Measurements from ENCODE around the gene ACOD1. TPM values are rescaled to one million over a fixed set of nuclear protein-coding genes. Genes with fewer than 3 reads are reported as not detected.

Gene ACOD1
- polyA plus RNA-seq, 1 donor (not counting 4 experiments of a cell fraction or from before 2014, with no cell fraction given) = not detected

- peak within 1 kb of the TSS; percentile 93 for H2AFZ ChIP-seq (ENCODE audit: control insufficient read depth, low read length)
- peak within 1 kb of the TSS; percentile 99 for H3K4me2 ChIP-seq (ENCODE audit: control insufficient read depth, extremely low read depth, insufficient read depth, low read depth, low read length)
- FAIRE-seq (no peak), DNase-seq (ENCODE audit: low read depth, low spot score) (no peak)
- dilution Hi-C loops (cut with MboI; ENCODE audit: extremely low pct_ligation_motif_present, low sequenced_read_pairs) = no loop called here
- H3K4me3 ChIP-seq (ENCODE audit: control insufficient read depth in 2 of 3, extremely low read depth in 1 of 3, insufficient read depth in 2 of 3, low read depth in 1 of 3, low read length in 3 of 3) = peak within 1 kb of the TSS; percentile 79 to 96 (median 95)
- H4K20me1 ChIP-seq (ENCODE audit: control insufficient read depth, extremely low read depth, insufficient read depth, low read length) = no peaks in the 10 kb centered on the region
- peak within 1 kb of the TSS; percentile 88 for H3K27ac ChIP-seq (ENCODE audit: control insufficient read depth, insufficient read depth, low read length)
- H3K9me3 ChIP-seq (ENCODE audit: control insufficient read depth, low read depth, low read length) = no peaks in the 10 kb centered on the region
- TF ChIP-seq EZH2 (IDR thresholded peaks at IDR 0.05; ENCODE audit: low read length) = no peak
- H3K36me3 ChIP-seq (ENCODE audit: control insufficient read depth in 2 of 2, extremely low read depth in 1 of 2, insufficient read depth in 2 of 2, low read length in 2 of 2) = no peaks in the 10 kb centered on the region
- no peaks in the 10 kb centered on the region for H3K9me1 ChIP-seq (ENCODE audit: control insufficient read depth, extremely low read depth, insufficient read depth, low read length)
- no peaks in the 10 kb centered on the region for H3K27me3 ChIP-seq (ENCODE audit: control insufficient read depth, extremely low read depth, insufficient read depth, low read length)
- peak within 1 kb of the TSS; percentile 97 for H3K9ac ChIP-seq (ENCODE audit: control insufficient read depth, extremely low read depth, insufficient read depth, low read length)
- H3K79me2 ChIP-seq (ENCODE audit: control insufficient read depth, insufficient read depth, low read length) = peaks cover 25% of the 10 kb centered on the region
- H3K4me1 ChIP-seq (ENCODE audit: control insufficient read depth, extremely low read depth, insufficient read depth, low read length) = peaks cover 26% of the 10 kb centered on the region
These were observed 43.7 kb downstream of the ACOD1 start, which contains the start of gene CLN5 for GRCh38 chr13:76991796-76992547. Gene CLN5, plus strand, starts transcription at chr13:76992081. Its CDS starts 18 bp downstream, at chr13:76992099.

GRCh38 chr13:76992548-76993001, 44.3 kb downstream of the ACOD1 start:
- Histone ChIP-seq H3K4me3 (ENCODE audit: control insufficient read depth in 2 of 3, extremely low read depth in 1 of 3, insufficient read depth in 2 of 3, low read depth in 1 of 3, low read length in 3 of 3) (peak overlapping the region; percentile 79 to 96 (median 95)), H2AFZ (ENCODE audit: control insufficient read depth, low read length) (peak overlapping the region; percentile 88), H3K27ac (ENCODE audit: control insufficient read depth, insufficient read depth, low read length) (peak overlapping the region; percentile 88), H3K27me3 (ENCODE audit: control insufficient read depth, extremely low read depth, insufficient read depth, low read length) (no peaks in the 10 kb centered on the region), H3K9me3 (ENCODE audit: control insufficient read depth, low read depth, low read length) (no peaks in the 10 kb centered on the region), H3K9ac (ENCODE audit: control insufficient read depth, extremely low read depth, insufficient read depth, low read length) (peak overlapping the region; percentile 97), H3K4me1 (ENCODE audit: control insufficient read depth, extremely low read depth, insufficient read depth, low read length) (peaks cover 26% of the 10 kb centered on the region), H3K36me3 (ENCODE audit: control insufficient read depth in 2 of 2, extremely low read depth in 1 of 2, insufficient read depth in 2 of 2, low read length in 2 of 2) (no peaks in the 10 kb centered on the region), H3K9me1 (ENCODE audit: control insufficient read depth, extremely low read depth, insufficient read depth, low read length) (no peaks in the 10 kb centered on the region), H3K4me2 (ENCODE audit: control insufficient read depth, extremely low read depth, insufficient read depth, low read depth, low read length) (peak overlapping the region; percentile 99), H4K20me1 (ENCODE audit: control insufficient read depth, extremely low read depth, insufficient read depth, low read length) (no peaks in the 10 kb centered on the region), H3K79me2 (ENCODE audit: control insufficient read depth, insufficient read depth, low read length) (peaks cover 25% of the 10 kb centered on the region)
- DNase-seq (ENCODE audit: low read depth, low spot score) (no peak), FAIRE-seq (no peak)
- dilution Hi-C loops (cut with MboI; ENCODE audit: extremely low pct_ligation_motif_present, low sequenced_read_pairs) = no loop called here
- TF ChIP-seq EZH2 (IDR thresholded peaks at IDR 0.05; ENCODE audit: low read length) (no peak), CTCF (optimal IDR thresholded peaks at IDR 0.05 in 1 of 3, IDR thresholded peaks at IDR 0.05 in 1 of 3, conservative IDR thresholded peaks at IDR 0.05 in 1 of 3; ENCODE audit: extremely low read depth in 1 of 3, insufficient read depth in 2 of 3, low read length in 3 of 3) (no peak)

Measured in keratinocyte (primary cell).